ENCODE data around the gene CFAP61.
A peak's percentile ranks its signal among the peaks of the same experiment; 100 is the strongest.

CFAP61 gene

DNA sequence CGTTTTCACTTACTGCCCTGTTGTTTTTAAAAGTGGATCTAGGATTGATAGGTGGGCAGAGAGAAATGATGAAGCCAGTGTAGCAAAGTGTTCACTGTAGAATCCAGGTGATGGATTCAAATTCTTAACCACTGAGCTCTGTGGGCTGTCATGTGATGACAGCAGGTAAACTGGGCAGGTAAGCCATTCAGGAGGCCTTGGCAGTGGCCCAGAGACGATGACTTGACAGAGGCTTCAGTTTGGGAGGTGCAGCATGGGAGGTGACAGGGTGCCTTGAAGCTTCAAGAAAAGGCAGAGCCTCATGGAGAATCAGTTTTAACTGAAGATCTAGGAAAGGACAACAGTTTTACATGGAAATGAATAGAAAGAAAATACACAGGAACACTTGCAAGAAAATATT lies 33.2 kb upstream of the CFAP61 start:
- Histone ChIP-seq H3K27me3 (ENCODE audit: insufficient read depth, low read length) (no peaks in the 10 kb centered on the region), H3K79me2 (ENCODE audit: control insufficient read depth, insufficient read depth, low read length, poor library complexity) (peaks cover 15% of the 10 kb centered on the region), H4K12ac (ENCODE audit: low read depth, low read length) (no peak overlapping the region), H3K4me3 (ENCODE audit: low read depth, low read length) (no peak overlapping the region), H2AK5ac (ENCODE audit: low read length) (no peak overlapping the region), H3K27ac (ENCODE audit: low read depth, low read length) (no peak overlapping the region), H3K4me2 (ENCODE audit: low read length) (no peak overlapping the region), H3K4me1 (ENCODE audit: control insufficient read depth in 1 of 2, insufficient read depth in 2 of 2, low read length in 2 of 2) (peaks cover 0 to 5% of the 10 kb centered on the region in 2 experiments), H4K8ac (ENCODE audit: low read depth, low read length) (no peak overlapping the region), H4K91ac (ENCODE audit: low read depth, low read length) (no peak overlapping the region), H2AFZ (ENCODE audit: insufficient read depth, low read length, poor library complexity) (no peak overlapping the region), H2BK5ac (ENCODE audit: low read depth, low read length, poor library complexity) (no peak overlapping the region), H2BK120ac (ENCODE audit: insufficient read depth, low read length, poor library complexity) (no peak overlapping the region), H3K14ac (ENCODE audit: low read length) (no peak overlapping the region), H3K4ac (ENCODE audit: low read depth, low read length) (peak overlapping the region; percentile 34), H3K9me3 (ENCODE audit: insufficient read depth, low read depth, low read length) (no peaks in the 10 kb centered on the region), H3K18ac (ENCODE audit: low read length) (no peak overlapping the region), H3K36me3 (ENCODE audit: control insufficient read depth in 1 of 2, insufficient read depth in 2 of 2, low read length in 2 of 2) (peaks cover 6 to 15% of the 10 kb centered on the region in 2 experiments), H2BK12ac (ENCODE audit: low read length) (no peak overlapping the region), H3K23ac (ENCODE audit: low read length) (no peak overlapping the region), H3K9ac (ENCODE audit: low read length) (no peak overlapping the region), H3K79me1 (ENCODE audit: low read length) (peaks cover 5% of the 10 kb centered on the region)
- DNase-seq, result no peak
- WGBS (ENCODE audit: extremely low coverage, insufficient coverage, insufficient read length), result no CpG with 5 or more reads among the region's 2 CpGs

DNA sequence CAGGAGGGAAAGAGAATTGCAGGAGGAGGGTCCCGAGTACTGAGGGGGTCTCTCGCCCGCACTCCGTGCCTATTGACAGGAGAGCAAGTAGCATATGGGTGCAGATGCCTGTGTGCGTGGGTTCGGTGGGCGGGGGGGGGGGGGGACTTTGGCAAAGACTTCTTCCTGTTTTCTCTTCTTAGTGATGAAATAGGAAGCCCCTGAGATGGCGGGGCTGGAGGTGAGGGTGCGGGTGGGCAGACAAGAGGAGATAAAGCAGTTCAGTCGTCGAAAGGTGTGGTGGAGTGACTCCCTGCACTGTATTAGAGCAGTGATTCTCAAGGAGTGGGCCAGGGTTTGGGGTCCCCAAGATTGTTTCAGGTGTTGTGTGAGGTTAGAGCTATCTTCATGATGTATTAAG lies 31.4 kb upstream of the CFAP61 start:
- H3K27me3 ChIP-seq (ENCODE audit: insufficient read depth, low read length), result no peaks in the 10 kb centered on the region
- no peak overlapping the region for H3K23ac ChIP-seq (ENCODE audit: low read length)
- H3K79me1 ChIP-seq (ENCODE audit: low read length), result peaks cover 5% of the 10 kb centered on the region
- peaks cover 15% of the 10 kb centered on the region for H3K79me2 ChIP-seq (ENCODE audit: control insufficient read depth, insufficient read depth, low read length, poor library complexity)
- H3K4me2 ChIP-seq (ENCODE audit: low read length), result no peak overlapping the region
- no peak overlapping the region for H3K4me3 ChIP-seq (ENCODE audit: low read depth, low read length)
- peaks cover 0 to 5% of the 10 kb centered on the region in 2 experiments for H3K4me1 ChIP-seq (ENCODE audit: control insufficient read depth in 1 of 2, insufficient read depth in 2 of 2, low read length in 2 of 2)
- no peak for DNase-seq
- H3K9ac ChIP-seq (ENCODE audit: low read length), result no peak overlapping the region
- no peak overlapping the region for H2BK12ac ChIP-seq (ENCODE audit: low read length)
- H2BK120ac ChIP-seq (ENCODE audit: insufficient read depth, low read length, poor library complexity), result no peak overlapping the region
- no peaks in the 10 kb centered on the region for H3K9me3 ChIP-seq (ENCODE audit: insufficient read depth, low read depth, low read length)
- peaks cover 7 to 15% of the 10 kb centered on the region in 2 experiments for H3K36me3 ChIP-seq (ENCODE audit: control insufficient read depth in 1 of 2, insufficient read depth in 2 of 2, low read length in 2 of 2)
- H3K18ac ChIP-seq (ENCODE audit: low read length), result no peak overlapping the region
- no peak overlapping the region for H4K12ac ChIP-seq (ENCODE audit: low read depth, low read length)
- peak overlapping the region; percentile 77 for H3K4ac ChIP-seq (ENCODE audit: low read depth, low read length)
- H3K14ac ChIP-seq (ENCODE audit: low read length), result no peak overlapping the region
- no peak overlapping the region for H4K91ac ChIP-seq (ENCODE audit: low read depth, low read length)
- H2BK5ac ChIP-seq (ENCODE audit: low read depth, low read length, poor library complexity), result no peak overlapping the region
- no peak overlapping the region for H3K27ac ChIP-seq (ENCODE audit: low read depth, low read length)
- H2AFZ ChIP-seq (ENCODE audit: insufficient read depth, low read length, poor library complexity), result no peak overlapping the region
- no CpG with 5 or more reads among the region's 11 CpGs for WGBS (ENCODE audit: extremely low coverage, insufficient coverage, insufficient read length)
- H4K8ac ChIP-seq (ENCODE audit: low read depth, low read length), result no peak overlapping the region
- H2AK5ac ChIP-seq (ENCODE audit: low read length), result no peak overlapping the region

DNA sequence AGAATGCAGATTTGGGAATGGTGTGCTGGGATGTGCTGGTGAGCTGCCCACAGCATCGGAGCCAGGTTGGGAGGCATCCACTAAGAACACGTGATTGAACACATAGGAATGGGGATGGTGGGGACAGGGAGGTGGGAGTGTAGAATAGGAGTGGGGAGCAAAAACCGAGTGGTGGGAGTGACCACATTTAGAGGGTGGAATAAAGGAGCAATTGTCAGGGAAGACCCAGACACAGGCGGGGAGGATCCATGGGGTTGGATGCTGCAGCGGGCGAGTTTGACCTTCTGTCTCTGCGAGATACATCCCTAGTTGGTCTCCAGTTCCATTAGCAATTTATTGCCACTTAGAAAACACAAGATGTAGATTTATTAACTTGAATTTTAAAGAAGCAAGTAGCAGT lies 30.5 kb upstream of the CFAP61 start:
- no peaks in the 10 kb centered on the region for H3K27me3 ChIP-seq (ENCODE audit: insufficient read depth, low read length)
- no peak overlapping the region for H2AK5ac ChIP-seq (ENCODE audit: low read length)
- DNase-seq, result no peak
- no peak overlapping the region for H3K9ac ChIP-seq (ENCODE audit: low read length)
- no peak overlapping the region for H2BK120ac ChIP-seq (ENCODE audit: insufficient read depth, low read length, poor library complexity)
- H3K4me1 ChIP-seq (ENCODE audit: control insufficient read depth in 1 of 2, insufficient read depth in 2 of 2, low read length in 2 of 2), result peaks cover 0 to 5% of the 10 kb centered on the region in 2 experiments
- no peak overlapping the region for H3K23ac ChIP-seq (ENCODE audit: low read length)
- peaks cover 5% of the 10 kb centered on the region for H3K79me1 ChIP-seq (ENCODE audit: low read length)
- H4K12ac ChIP-seq (ENCODE audit: low read depth, low read length), result no peak overlapping the region
- no peak overlapping the region for H3K4me2 ChIP-seq (ENCODE audit: low read length)
- no peak overlapping the region for H2AFZ ChIP-seq (ENCODE audit: insufficient read depth, low read length, poor library complexity)
- no peak overlapping the region for H3K27ac ChIP-seq (ENCODE audit: low read depth, low read length)
- H3K79me2 ChIP-seq (ENCODE audit: control insufficient read depth, insufficient read depth, low read length, poor library complexity), result peaks cover 15% of the 10 kb centered on the region
- H3K14ac ChIP-seq (ENCODE audit: low read length), result no peak overlapping the region
- no peak overlapping the region for H4K8ac ChIP-seq (ENCODE audit: low read depth, low read length)
- no peak overlapping the region for H2BK12ac ChIP-seq (ENCODE audit: low read length)
- H2BK5ac ChIP-seq (ENCODE audit: low read depth, low read length, poor library complexity), result no peak overlapping the region
- no peaks in the 10 kb centered on the region for H3K9me3 ChIP-seq (ENCODE audit: insufficient read depth, low read depth, low read length)
- H4K91ac ChIP-seq (ENCODE audit: low read depth, low read length), result no peak overlapping the region
- no peak overlapping the region for H3K18ac ChIP-seq (ENCODE audit: low read length)
- no CpG with 5 or more reads among the region's 7 CpGs for WGBS (ENCODE audit: extremely low coverage, insufficient coverage, insufficient read length)
- no peak overlapping the region for H3K4ac ChIP-seq (ENCODE audit: low read depth, low read length)
- no peak overlapping the region for H3K4me3 ChIP-seq (ENCODE audit: low read depth, low read length)
- peaks cover 11 to 17% of the 10 kb centered on the region in 2 experiments for H3K36me3 ChIP-seq (ENCODE audit: control insufficient read depth in 1 of 2, insufficient read depth in 2 of 2, low read length in 2 of 2)

DNA sequence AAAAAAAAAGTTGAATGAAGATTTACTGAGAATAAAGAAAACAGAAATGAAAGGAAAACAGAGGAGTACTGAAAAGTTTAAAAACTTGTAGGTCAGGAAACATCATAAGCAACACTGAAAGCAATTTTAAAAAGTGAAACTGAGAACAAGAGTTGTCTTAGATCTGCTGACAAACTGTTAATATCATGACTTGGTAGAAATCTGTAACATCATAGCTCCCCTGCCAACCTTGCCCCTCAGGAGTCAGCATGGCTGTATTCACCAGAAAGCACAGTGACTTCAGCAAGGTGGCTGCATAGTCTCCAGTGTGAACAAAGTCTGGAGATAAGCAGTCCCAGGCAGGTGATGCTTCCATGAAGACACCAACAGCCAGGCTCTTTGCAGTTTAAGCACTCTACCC lies 29.8 kb upstream of the CFAP61 start:
- peaks cover 1% of the 10 kb centered on the region for H3K79me1 ChIP-seq (ENCODE audit: low read length)
- H4K8ac ChIP-seq (ENCODE audit: low read depth, low read length), result no peak overlapping the region
- H3K9me3 ChIP-seq (ENCODE audit: insufficient read depth, low read depth, low read length), result no peaks in the 10 kb centered on the region
- peaks cover 0 to 5% of the 10 kb centered on the region in 2 experiments for H3K4me1 ChIP-seq (ENCODE audit: control insufficient read depth in 1 of 2, insufficient read depth in 2 of 2, low read length in 2 of 2)
- H3K4me2 ChIP-seq (ENCODE audit: low read length), result no peak overlapping the region
- no peak for DNase-seq
- no peak overlapping the region for H4K12ac ChIP-seq (ENCODE audit: low read depth, low read length)
- no peak overlapping the region for H3K23ac ChIP-seq (ENCODE audit: low read length)
- H2BK120ac ChIP-seq (ENCODE audit: insufficient read depth, low read length, poor library complexity), result no peak overlapping the region
- H3K4me3 ChIP-seq (ENCODE audit: low read depth, low read length), result no peak overlapping the region
- H4K91ac ChIP-seq (ENCODE audit: low read depth, low read length), result no peak overlapping the region
- H2AFZ ChIP-seq (ENCODE audit: insufficient read depth, low read length, poor library complexity), result no peak overlapping the region
- no peak overlapping the region for H2BK5ac ChIP-seq (ENCODE audit: low read depth, low read length, poor library complexity)
- peak overlapping the region; percentile 46 for H3K18ac ChIP-seq (ENCODE audit: low read length)
- no peak overlapping the region for H3K14ac ChIP-seq (ENCODE audit: low read length)
- no peaks in the 10 kb centered on the region for H3K27me3 ChIP-seq (ENCODE audit: insufficient read depth, low read length)
- H2BK12ac ChIP-seq (ENCODE audit: low read length), result no peak overlapping the region
- H3K9ac ChIP-seq (ENCODE audit: low read length), result no peak overlapping the region
- H2AK5ac ChIP-seq (ENCODE audit: low read length), result no peak overlapping the region
- no peak overlapping the region for H3K27ac ChIP-seq (ENCODE audit: low read depth, low read length)
- H3K4ac ChIP-seq (ENCODE audit: low read depth, low read length), result peak overlapping the region; percentile 70
- H3K36me3 ChIP-seq (ENCODE audit: control insufficient read depth in 1 of 2, insufficient read depth in 2 of 2, low read length in 2 of 2), result peaks cover 11 to 18% of the 10 kb centered on the region in 2 experiments
- H3K79me2 ChIP-seq (ENCODE audit: control insufficient read depth, insufficient read depth, low read length, poor library complexity), result peaks cover 12% of the 10 kb centered on the region

Measured in trophoblast cell (in vitro differentiated cells and primary cell).